GM12892 (cell line): Measurements from ENCODE around the gene KRTAP4-11.
"Not testable (repeated sequence)": the region's sequence is repeated elsewhere in the genome, so short reads cannot be mapped to it uniquely, and the experiment has no call there.

Experiments
- POLR2A ChIP-seq: IDR thresholded peaks from 2 replicates; pipeline ENCODE4 v1.6.1; 2011; ENCODE audit warnings: low read depth, low read length, control low read depth
- POLR2AphosphoS5 ChIP-seq: IDR thresholded peaks from 2 replicates; pipeline ENCODE4 v1.6.1; 2011; ENCODE audit warnings: low read depth, low read length, control low read depth
- TAF1 ChIP-seq: IDR thresholded peaks from 2 replicates; pipeline ENCODE4 v1.6.1; 2011; ENCODE audit warnings: low read depth, mild to moderate bottlenecking, control low read depth, low read length, borderline replicate concordance

DNA sequence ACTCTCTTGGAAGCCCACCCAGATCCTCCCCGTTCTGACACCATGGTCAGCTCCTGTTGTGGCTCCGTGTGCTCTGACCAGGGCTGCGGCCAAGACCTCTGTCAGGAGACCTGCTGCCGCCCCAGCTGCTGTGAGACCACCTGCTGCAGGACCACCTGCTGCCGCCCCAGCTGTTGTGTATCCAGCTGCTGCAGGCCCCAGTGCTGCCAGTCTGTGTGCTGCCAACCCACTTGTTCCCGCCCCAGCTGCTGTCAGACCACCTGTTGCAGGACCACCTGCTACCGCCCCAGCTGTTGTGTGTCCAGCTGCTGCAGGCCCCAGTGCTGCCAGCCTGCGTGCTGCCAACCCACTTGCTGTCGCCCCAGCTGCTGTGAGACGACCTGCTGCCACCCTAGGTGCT lies 12.8 kb downstream of the KRTAP4-11 start, which contains the start of gene KRTAP4-9:
- not testable (repeated sequence) for TF ChIP-seq POLR2A, TAF1, POLR2AphosphoS5
